Mammary epithelial cell (primary cell): ENCODE data around the gene SIGLEC7.
"Not testable (repeated sequence)": the region's sequence is repeated elsewhere in the genome, so short reads cannot be mapped to it uniquely, and the experiment has no call there.

Experiments
- CTCF ChIP-seq, 2 donors: IDR thresholded peaks in 1 of 2; conservative IDR thresholded peaks in 1 of 2; 2 replicates each; pipeline ENCODE4 v1.5.1; 2011 to 2012; ENCODE audit warnings: inconsistent platforms in 2 of 2, low read length in 2 of 2, mild to moderate bottlenecking in 2 of 2, control low read depth in 1 of 2, low read depth in 1 of 2; ENCODE audit not compliant: insufficient read depth in 1 of 2; ENCODE audit errors: extremely low read depth in 1 of 2
- EZH2 ChIP-seq: IDR thresholded peaks from 2 replicates; pipeline ENCODE4 v1.6.1; 2012; ENCODE audit warnings: low read length, inconsistent platforms, borderline replicate concordance

GRCh38 chr19:51142809-51143475, 841 bp downstream of the SIGLEC7 start:
- not testable (repeated sequence) for TF ChIP-seq CTCF (conservative IDR thresholded peaks at IDR 0.05 in 1 of 2, IDR thresholded peaks at IDR 0.05 in 1 of 2; ENCODE audit: extremely low read depth in 1 of 2, insufficient read depth in 1 of 2, low read depth in 1 of 2, low read length in 2 of 2); EZH2
